Ovary (tissue), 3 donors: ENCODE results near the gene KLHL17.

Source experiments
- EP300 ChIP-seq: sonication (generic); formaldehyde crosslinking; IDR thresholded peaks from one replicate; pipeline ENCODE4 v1.6.1; 2017; ENCODE audit warnings: antibody characterized with exemption
- POLR2A ChIP-seq: fragments of 450-650 bp; IDR thresholded peaks from one replicate; pipeline ENCODE4 v1.6.1; 2017; ENCODE audit warnings: antibody characterized with exemption, mild to moderate bottlenecking, moderate library complexity
- TF ChIP-seq, protein P1 (sequence below), 3 donors: fragments of 450-650 bp in 2 of 3; fragments of 200-600 bp in 1 of 3; IDR thresholded peaks; one replicate each; pipeline versions ENCODE4 v1.5.1 to v1.8.0; 2016 to 2022; ENCODE audit warnings: antibody characterized with exemption in 3 of 3, mild to moderate bottlenecking in 1 of 3
- donor health status: DM: no; HTN: no; CAD: no.

DNA sequence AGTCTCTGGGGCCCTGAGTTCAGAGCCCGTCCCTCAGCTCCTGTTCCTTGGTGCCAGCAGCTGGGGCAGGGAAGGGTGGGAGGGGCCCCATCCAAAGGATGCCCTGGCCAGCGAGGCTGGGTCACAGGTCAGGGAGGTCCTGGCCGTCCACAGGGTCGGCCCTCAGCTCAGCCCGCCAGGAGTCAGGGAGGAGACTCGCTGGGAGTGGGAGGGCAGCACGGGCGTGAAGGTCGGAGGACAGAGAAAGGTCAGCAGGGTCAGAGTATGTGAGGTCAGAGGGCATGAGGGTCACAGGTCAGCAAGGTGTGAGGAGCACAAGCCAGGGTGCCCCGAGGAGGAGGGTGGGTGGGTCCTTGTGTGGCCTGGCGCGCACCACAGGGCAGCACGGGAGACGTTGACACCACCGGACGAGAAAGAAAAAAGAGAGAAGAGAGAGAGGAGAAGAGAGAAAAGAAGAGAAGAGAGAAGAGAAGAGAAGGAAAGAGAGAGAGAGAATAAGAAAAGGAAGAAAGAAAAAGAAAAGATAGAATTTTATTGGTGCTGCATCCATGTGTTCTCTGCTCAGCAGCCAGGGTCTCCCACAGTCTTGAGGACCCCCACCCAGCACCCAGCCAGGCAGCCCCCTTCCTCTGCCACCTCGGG, 14.4 kb downstream of the KLHL17 start:
- TF ChIP-seq, protein P1, sequence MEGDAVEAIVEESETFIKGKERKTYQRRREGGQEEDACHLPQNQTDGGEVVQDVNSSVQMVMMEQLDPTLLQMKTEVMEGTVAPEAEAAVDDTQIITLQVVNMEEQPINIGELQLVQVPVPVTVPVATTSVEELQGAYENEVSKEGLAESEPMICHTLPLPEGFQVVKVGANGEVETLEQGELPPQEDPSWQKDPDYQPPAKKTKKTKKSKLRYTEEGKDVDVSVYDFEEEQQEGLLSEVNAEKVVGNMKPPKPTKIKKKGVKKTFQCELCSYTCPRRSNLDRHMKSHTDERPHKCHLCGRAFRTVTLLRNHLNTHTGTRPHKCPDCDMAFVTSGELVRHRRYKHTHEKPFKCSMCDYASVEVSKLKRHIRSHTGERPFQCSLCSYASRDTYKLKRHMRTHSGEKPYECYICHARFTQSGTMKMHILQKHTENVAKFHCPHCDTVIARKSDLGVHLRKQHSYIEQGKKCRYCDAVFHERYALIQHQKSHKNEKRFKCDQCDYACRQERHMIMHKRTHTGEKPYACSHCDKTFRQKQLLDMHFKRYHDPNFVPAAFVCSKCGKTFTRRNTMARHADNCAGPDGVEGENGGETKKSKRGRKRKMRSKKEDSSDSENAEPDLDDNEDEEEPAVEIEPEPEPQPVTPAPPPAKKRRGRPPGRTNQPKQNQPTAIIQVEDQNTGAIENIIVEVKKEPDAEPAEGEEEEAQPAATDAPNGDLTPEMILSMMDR (IDR thresholded peaks at IDR 0.05): no peak
- TF ChIP-seq POLR2A: no peak
- TF ChIP-seq EP300: no peak
